ENCODE measurements around the gene SERPINB10. TPM values are rescaled to one million over a fixed set of nuclear protein-coding genes. Genes with fewer than 3 reads are reported as not detected.

SERPINB10 gene
- total and polyA plus RNA-seq, 12 donors: 0.06 TPM; not detected in 11

- TF ChIP-seq POLR2A (IDR thresholded peaks at IDR 0.05) (no peak), CTCF (IDR thresholded peaks at IDR 0.05) (no peak)
- H3K9me3 ChIP-seq (replicated peaks in 1 of 3): no peaks in the 10 kb centered on the region
- no peaks in the 10 kb centered on the region for H3K36me3 ChIP-seq (replicated peaks in 1 of 2)
- intact Hi-C loops (cut with DNase I): no loop called here
- H3K4me3 ChIP-seq: no peak overlapping the region
- no peaks in the 10 kb centered on the region for H3K4me1 ChIP-seq (replicated peaks in 1 of 2)
- no peak overlapping the region for H3K27ac ChIP-seq
- no peaks in the 10 kb centered on the region for H3K27me3 ChIP-seq
- 68 to 76% (median 72%) methylated on average over 4 of the region's 4 CpGs for WGBS, 4 donors
- no peak for DNase-seq
Measured at GRCh38 chr18:63881851-63882250, 25.9 kb upstream of the SERPINB10 start.

GRCh38 chr18:63882333-63883141 lies 25.2 kb upstream of the SERPINB10 start:
- no peaks in the 10 kb centered on the region for H3K36me3 ChIP-seq (replicated peaks in 1 of 2)
- H3K27me3 ChIP-seq: no peaks in the 10 kb centered on the region
- H3K4me1 ChIP-seq (replicated peaks in 1 of 2): no peaks in the 10 kb centered on the region
- TF ChIP-seq CTCF (IDR thresholded peaks at IDR 0.05) (no peak), POLR2A (IDR thresholded peaks at IDR 0.05) (no peak)
- H3K9me3 ChIP-seq (replicated peaks in 1 of 3): no peaks in the 10 kb centered on the region
- DNase-seq: no peak
- H3K27ac ChIP-seq: no peak overlapping the region
- WGBS, 4 donors: 61 to 69% (median 65%) methylated on average over 8 of the region's 8 CpGs
- intact Hi-C loops (cut with DNase I): no loop called here
- H3K4me3 ChIP-seq: no peak overlapping the region

- intact Hi-C loops (cut with DNase I): no loop called here
- TF ChIP-seq POLR2A (IDR thresholded peaks at IDR 0.05) (no peak), CTCF (IDR thresholded peaks at IDR 0.05) (no peak)
- H3K9me3 ChIP-seq (replicated peaks in 1 of 3): no peaks in the 10 kb centered on the region
- H3K4me1 ChIP-seq (replicated peaks in 1 of 2): no peaks in the 10 kb centered on the region
- no peaks in the 10 kb centered on the region for H3K36me3 ChIP-seq (replicated peaks in 1 of 2)
- DNase-seq: no peak
- H3K27ac ChIP-seq: no peak overlapping the region
- H3K27me3 ChIP-seq: no peaks in the 10 kb centered on the region
- H3K4me3 ChIP-seq: no peak overlapping the region
Measured at GRCh38 chr18:63883617-63884016, 24.1 kb upstream of the SERPINB10 start.

DNA sequence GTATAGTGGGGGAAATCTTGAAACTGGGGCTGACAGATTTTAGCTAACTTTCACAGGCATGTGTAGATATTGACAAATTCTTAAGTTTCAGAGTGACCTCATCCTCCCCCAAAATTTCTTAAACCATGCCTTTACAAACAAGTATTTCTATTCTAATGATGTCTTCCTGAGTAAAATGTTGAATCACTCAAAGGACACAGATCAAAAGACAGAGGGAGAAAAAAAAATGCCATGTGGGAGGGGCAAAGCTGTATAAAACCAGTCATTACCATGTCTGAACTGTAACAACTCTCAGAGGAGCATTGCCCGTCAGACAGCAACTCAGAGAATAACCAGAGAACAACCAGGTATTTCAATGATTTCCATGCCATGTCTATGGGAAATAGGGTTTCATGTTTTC lies 20.3 kb upstream of the SERPINB10 start, which contains the start of gene SERPINB2:
SERPINB2 (plus strand) TSS at position 282 of the 400 bp plus-strand sequence. CDS start 3,740 bp downstream, outside the sequence.
- no peak within 1 kb of the TSS for H3K4me3 ChIP-seq
- 44 to 59% (median 47%) methylated on average over 1 of the region's 1 CpG for WGBS, 4 donors
- intact Hi-C loops (cut with DNase I): no loop called here
- H3K36me3 ChIP-seq (replicated peaks in 1 of 2): no peaks in the 10 kb centered on the region
- H3K27me3 ChIP-seq: peaks cover 7% of the 10 kb centered on the region
- DNase-seq: no peak
- H3K4me1 ChIP-seq (replicated peaks in 1 of 2): no peaks in the 10 kb centered on the region
- no peaks in the 10 kb centered on the region for H3K9me3 ChIP-seq (replicated peaks in 1 of 3)
- no peak within 1 kb of the TSS for H3K27ac ChIP-seq
- no peak for TF ChIP-seq CTCF (IDR thresholded peaks at IDR 0.05)
- no peak for TF ChIP-seq POLR2A (IDR thresholded peaks at IDR 0.05)

Measured in adrenal gland (tissue), 12 donors.